NB4 (cell line): ENCODE data around the gene USP51.
A peak's percentile ranks its signal among the peaks of the same experiment; 100 is the strongest.
"Not testable (repeated sequence)": the region's sequence is repeated elsewhere in the genome, so short reads cannot be mapped to it uniquely, and the experiment has no call there.

Experiments
- DNase-seq: peaks from one replicate; pipeline ENCODE4 v3.0.0; 2010; ENCODE audit warnings: low read depth
- H3K4me3 ChIP-seq: one replicate; pipeline ENCODE4 v1.5.1; 2011; ENCODE audit warnings: mild to moderate bottlenecking, low read depth, low read length, moderate library complexity
- MYC ChIP-seq: IDR thresholded peaks from 2 replicates; pipeline ENCODE4 v1.6.1; 2011; ENCODE audit warnings: low read depth, low read length
- POLR2A ChIP-seq: IDR thresholded peaks from 2 replicates; pipeline ENCODE4 v1.6.1; 2011; ENCODE audit warnings: mild to moderate bottlenecking; ENCODE audit not compliant: insufficient read length; ENCODE audit errors: extremely low read depth
- TF ChIP-seq, protein P1 (sequence below): IDR thresholded peaks from one replicate; pipeline ENCODE4 v1.5.1; 2012; ENCODE audit warnings: low read depth, low read length
- TF ChIP-seq, protein P2 (sequence below): IDR thresholded peaks from 2 replicates; pipeline ENCODE4 v1.6.1; 2011; ENCODE audit warnings: low read depth, low read length

Gene USP51

DNA sequence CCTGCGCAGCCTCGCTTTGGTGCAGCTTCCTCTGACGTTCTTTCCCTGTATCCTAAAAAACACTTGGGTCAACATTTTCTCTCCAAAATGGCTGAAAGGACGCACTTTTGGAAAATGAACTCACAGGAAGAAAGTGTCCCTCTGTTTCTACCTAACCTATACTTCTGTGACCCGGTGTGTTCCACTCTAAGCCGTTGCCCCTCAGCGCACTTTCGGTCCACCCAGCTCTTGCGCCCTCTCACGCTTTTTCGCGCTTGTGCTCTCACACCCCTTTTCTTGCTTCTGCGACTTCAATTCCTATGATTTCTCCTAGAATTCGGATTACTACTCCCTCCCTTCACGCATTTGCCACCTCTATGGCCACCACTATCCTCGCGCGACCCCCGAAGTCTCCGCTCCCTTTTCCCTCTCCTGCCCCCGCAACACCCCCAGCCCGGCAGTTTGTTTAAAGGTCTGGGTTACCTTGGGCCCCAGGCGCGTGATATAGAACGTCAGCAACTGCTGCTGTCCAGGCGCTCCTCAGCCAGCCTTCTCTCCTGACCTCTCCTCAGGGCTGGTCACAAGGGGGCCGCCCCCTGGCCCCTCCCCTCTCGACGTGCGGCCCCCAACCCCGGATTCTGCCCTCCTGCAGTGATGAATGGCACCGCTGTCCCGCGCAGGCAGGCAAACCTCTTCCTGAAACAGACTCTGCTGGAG, at the start of gene USP51:
TSS of gene USP51 (minus strand) at position 535 of the 696 bp plus-strand sequence. CDS start 909 bp downstream, outside the sequence.
- DNase-seq, result peak; percentile 55
- peak within 1 kb of the TSS; percentile 70 for H3K4me3 ChIP-seq
- TF ChIP-seq, protein P1, sequence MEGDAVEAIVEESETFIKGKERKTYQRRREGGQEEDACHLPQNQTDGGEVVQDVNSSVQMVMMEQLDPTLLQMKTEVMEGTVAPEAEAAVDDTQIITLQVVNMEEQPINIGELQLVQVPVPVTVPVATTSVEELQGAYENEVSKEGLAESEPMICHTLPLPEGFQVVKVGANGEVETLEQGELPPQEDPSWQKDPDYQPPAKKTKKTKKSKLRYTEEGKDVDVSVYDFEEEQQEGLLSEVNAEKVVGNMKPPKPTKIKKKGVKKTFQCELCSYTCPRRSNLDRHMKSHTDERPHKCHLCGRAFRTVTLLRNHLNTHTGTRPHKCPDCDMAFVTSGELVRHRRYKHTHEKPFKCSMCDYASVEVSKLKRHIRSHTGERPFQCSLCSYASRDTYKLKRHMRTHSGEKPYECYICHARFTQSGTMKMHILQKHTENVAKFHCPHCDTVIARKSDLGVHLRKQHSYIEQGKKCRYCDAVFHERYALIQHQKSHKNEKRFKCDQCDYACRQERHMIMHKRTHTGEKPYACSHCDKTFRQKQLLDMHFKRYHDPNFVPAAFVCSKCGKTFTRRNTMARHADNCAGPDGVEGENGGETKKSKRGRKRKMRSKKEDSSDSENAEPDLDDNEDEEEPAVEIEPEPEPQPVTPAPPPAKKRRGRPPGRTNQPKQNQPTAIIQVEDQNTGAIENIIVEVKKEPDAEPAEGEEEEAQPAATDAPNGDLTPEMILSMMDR, result no peak
- TF ChIP-seq MYC, result no peak
- TF ChIP-seq POLR2A, result no peak

DNA sequence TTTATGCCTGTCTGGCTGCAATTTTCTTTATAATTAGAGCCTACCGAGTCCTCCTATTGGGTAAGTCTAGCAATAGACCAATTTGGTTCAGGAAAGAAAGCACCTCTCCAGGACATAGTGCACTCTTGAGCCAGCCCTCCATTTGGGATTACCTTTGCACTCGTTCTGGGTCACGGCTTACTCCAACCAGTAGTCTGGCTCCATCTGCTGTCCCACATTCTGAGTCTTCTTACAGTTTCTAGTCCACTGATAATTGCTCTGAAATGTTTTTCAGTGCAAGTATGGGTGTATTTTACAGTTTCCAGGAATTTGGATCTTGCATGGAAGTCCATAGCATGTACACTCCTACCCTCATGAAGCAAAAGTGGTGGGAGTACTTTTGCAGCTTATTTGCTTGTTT, 34.8 kb upstream of the USP51 start:
- H3K4me3 ChIP-seq, result no peak overlapping the region
- DNase-seq, result peak; percentile 1
- no peak for TF ChIP-seq MYC
- no peak for TF ChIP-seq POLR2A
- TF ChIP-seq, protein P1, result no peak
- TF ChIP-seq, protein P2, sequence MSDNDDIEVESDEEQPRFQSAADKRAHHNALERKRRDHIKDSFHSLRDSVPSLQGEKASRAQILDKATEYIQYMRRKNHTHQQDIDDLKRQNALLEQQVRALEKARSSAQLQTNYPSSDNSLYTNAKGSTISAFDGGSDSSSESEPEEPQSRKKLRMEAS, result no peak

DNA sequence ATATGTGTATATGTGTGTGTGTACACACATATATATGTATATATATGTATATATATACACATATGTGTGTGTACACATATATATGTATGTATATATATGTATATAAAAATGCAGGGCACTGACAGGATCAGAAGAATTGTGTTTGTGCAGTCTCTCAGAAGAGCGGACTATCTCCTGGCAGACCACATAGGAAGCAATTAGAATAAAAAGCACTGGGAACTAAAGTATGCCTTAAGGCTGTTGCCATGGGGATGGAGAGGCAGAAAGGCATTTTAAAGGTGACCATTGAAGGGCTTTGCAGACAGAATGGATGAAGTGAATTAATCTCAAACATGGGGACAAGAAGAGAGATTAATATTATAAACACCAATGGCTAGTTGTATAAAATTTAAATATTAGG, 33.7 kb upstream of the USP51 start:
- TF ChIP-seq MYC, result no peak
- no peak for TF ChIP-seq POLR2A
- TF ChIP-seq, protein P1, result no peak
- TF ChIP-seq, protein P2, result no peak
- H3K4me3 ChIP-seq, result no peak overlapping the region
- DNase-seq, result no peak

DNA sequence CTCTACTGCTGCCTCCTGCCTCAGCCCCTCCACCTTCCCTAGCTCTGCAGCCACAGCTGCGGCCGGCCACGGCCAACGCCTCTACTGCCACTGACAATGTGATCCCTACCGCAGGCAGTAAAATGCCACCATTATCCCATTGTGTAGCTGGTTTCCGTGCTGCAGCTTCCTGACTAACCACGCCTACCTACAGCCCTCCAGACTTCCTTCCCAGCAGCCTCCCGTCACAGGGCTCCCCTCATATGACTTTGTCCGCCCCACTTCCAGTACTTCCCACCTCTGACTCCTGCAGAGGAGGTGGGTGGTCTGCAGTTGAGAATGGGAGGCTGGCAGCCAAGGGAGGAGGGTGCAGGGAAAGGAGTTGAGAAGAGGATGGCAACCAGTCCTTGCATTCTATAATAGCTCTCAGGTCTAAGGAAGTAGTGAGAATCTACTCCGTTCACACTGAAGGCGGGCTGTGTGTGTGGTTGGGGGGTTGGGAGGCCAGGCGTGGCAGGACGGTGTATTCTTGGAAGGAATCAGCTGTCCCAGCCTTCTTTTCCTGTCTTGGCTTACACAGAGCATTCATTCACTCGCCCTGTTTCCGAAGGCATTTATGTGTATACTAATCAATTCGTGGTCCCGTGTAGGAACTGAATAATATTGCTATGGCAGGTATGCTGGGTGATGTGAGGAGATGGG, 33.1 kb upstream of the USP51 start:
- H3K4me3 ChIP-seq, result no peak overlapping the region
- TF ChIP-seq, protein P1, result no peak
- TF ChIP-seq, protein P2, result no peak
- TF ChIP-seq MYC, result no peak
- TF ChIP-seq POLR2A, result no peak
- no peak for DNase-seq

DNA sequence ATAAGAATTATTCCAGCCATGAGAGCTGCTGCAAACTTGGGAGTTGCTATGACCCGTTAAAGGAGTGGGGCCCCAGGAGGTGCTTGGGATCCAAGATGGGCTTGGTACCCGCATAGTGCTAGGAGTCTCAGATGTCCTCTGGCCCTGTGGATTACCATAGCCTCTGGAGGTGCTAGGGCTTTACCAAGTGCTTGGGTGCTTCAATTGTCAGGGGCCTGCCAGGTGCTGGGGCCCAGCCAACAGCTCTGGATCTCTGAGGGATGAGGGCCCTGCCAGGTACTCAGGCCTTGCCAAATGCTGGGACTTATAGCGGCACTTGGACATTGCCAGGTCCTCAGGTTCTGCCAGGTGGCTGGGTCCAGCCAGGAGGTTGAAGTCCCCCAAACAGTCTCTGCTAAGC, 32.0 kb upstream of the USP51 start:
- DNase-seq, result no peak
- TF ChIP-seq POLR2A, result no peak
- TF ChIP-seq, protein P2, result no peak
- TF ChIP-seq, protein P1, result no peak
- TF ChIP-seq MYC, result no peak
- no peak overlapping the region for H3K4me3 ChIP-seq

DNA sequence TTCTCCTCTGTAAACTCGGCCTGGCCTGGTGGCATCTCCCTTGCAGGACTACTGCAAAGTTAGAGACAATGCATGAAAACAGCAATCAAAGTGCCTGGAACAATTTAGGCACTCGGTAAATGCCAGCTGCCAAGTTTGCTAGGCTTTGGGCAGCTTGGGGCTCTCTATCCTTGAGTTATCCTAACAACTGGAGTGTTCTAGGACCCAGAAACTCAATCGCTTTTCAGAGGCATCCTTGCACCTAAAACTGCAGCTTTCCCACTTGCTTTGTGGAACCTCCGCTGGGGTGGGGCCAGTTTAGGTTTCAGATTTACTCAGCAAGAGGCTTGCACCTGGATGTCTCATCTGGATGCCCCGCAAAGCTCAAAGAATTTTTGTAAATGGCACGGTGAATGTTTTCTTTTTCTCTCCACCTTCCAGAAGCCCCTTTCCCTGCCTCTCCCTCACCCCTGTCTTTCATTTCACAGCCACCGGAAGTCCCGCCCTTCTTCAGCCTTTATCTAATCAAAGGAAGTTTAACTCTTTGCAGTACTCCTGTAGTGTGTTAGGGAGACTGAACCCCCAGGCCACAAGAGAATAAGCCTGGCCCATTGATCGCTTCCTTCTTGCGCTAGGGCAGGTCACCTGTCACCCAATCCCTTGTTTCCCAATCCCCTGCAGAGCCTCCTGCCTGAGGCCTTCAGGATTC, 27.3 kb upstream of the USP51 start:
- not testable (repeated sequence) for DNase-seq, H3K4me3 ChIP-seq

DNA sequence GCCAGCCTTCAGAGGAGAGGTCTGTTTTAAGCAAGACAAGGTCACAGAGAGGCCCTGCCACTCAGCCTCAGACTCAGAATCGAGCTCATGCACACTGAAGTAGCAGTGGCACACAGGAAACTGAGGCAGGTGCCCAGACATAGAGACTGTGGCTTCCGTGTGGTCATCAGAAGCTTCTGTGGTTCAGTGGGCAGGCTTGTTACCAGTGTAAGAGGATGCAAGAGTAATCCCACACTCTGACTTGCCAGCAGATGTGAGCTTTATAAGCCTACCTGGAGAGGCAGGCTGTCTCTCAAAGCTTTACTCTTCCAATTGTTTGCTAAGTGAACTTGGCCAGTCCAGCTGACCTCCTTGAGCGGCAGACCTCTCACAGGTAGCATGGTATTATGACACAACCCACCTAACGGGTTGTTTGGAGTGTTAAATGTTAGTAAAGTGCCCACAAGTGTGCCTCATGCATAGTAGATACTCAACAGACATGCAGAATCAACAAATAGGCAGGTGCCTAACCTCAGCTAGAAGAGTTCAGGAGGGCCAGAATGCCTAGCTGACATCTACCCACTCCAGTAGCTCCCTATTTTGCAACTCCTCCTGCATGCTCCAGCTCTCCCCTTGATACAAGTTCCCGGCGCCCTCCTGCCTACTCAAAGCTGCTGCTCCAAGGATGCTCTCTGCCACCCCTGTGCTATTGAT, 23.5 kb upstream of the USP51 start:
- DNase-seq, H3K4me3 ChIP-seq: not testable (repeated sequence)

DNA sequence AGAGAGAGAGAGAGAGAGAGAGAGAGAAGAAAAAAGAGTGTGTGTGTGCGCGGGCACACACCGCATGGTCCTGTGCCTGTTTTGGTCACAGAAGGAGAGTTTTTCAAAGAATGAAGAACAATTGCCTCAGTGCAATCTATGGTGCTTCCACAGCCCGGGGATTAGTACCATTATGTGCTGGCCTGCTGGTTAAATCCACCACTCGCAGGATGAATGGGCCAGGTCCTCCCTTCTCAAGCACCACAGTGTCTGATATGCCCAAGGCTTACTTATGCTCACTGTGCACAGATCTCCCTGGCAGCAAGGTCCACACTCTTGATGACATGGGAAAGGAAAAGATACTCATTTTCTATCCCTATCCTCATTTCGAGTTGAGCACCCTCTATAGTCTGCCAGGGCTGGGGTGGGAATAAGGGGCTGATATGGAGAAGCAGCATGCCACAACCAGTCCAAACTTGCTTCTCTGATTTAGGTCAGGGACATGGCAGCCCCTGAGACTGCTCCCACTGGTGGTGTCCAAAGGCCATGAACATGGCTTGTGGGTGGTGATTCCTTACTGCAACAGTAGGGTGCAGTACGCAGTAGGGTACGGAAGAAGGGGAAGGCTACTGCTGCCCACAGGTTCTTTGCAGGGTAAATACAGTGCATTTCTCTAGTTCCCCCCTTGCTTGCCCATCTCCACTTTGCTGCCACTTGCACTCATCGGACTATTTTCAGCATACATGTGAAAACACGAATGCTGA, 18.9 kb upstream of the USP51 start:
- H3K4me3 ChIP-seq, DNase-seq: not testable (repeated sequence)
